C4-2B (cell line): ENCODE measurements around the gene HOXD9.

Experiments
- CTCF ChIP-seq: fragments of 450-650 bp; conservative IDR thresholded peaks from 2 replicates; pipeline ENCODE4 v1.5.1; 2017; ENCODE audit warnings: mild to moderate bottlenecking
- ZFX ChIP-seq: fragments of 450-650 bp; IDR thresholded peaks from 2 replicates; pipeline ENCODE4 v1.6.1; 2017

GRCh38 chr2:176114930-176115625 is 7.4 kb upstream of the HOXD9 start:
- TF ChIP-seq CTCF (no peak), ZFX (no peak)
